K562 (cell line): Measurements from ENCODE around the gene TMEM45A. TPM values are rescaled to one million over a fixed set of nuclear protein-coding genes. Genes with fewer than 3 reads are reported as not detected.

Source experiments
- BRCA1 ChIP-seq, 2 experiments: fragments of 450-650 bp in 1 of 2; sonication (generic) in 1 of 2; formaldehyde crosslinking in 1 of 2; IDR thresholded peaks; 2 replicates each; pipeline versions ENCODE4 v1.5.0 to v1.6.1; 2017 to 2020; ENCODE audit warnings: mild to moderate bottlenecking in 1 of 2, missing genetic modification reagents in 1 of 2
- NFIC ChIP-seq: fragments of 450-650 bp; IDR thresholded peaks from 2 replicates; pipeline ENCODE4 v1.6.1; 2017; ENCODE audit warnings: mild to moderate bottlenecking, inconsistent platforms
- RBM25 ChIP-seq: fragments of 200-400 bp; formaldehyde crosslinking; IDR thresholded peaks from 2 replicates; pipeline ENCODE4 v1.6.1; 2018; ENCODE audit warnings: low read length, low read depth, moderate library complexity; ENCODE audit not compliant: severe bottlenecking
- ZBTB40 ChIP-seq, 2 experiments: fragments of 450-650 bp in 1 of 2; sonication (generic) in 1 of 2; formaldehyde crosslinking in 1 of 2; IDR thresholded peaks; 2 replicates each; pipeline versions ENCODE4 v1.7.1 to v1.9.0; 2016 to 2022; ENCODE audit warnings: inconsistent platforms in 1 of 2, mild to moderate bottlenecking in 1 of 2, missing genetic modification reagents in 1 of 2
- ZNF3 ChIP-seq: fragments of 250-450 bp; sonication (Bioruptor Pico); IDR thresholded peaks from 2 replicates; pipeline ENCODE4 v1.5.0; 2021; ENCODE audit warnings: mild to moderate bottlenecking, moderate library complexity
- ZSCAN29 ChIP-seq: fragments of 450-650 bp; IDR thresholded peaks from 2 replicates; pipeline ENCODE4 v1.6.1; 2017
- polyA plus RNA-seq, 8 experiments: library from polyadenylated mRNA; depleted of rRNA in 4 of 8; stranded (reverse) in 5 of 8; unstranded in 3 of 8; fragments of >200 nt; fragmentation: Nextera tagmentation in 2 of 8; fragmentation: Illumina TruSeq in 1 of 8; extraction: Ambion mirVana in 2 of 8; extraction: Trizol in 1 of 8; gene quantifications; 2 replicates each; pipeline versions ENCODE4 v1.2.1 to v1.2.3, GENCODE V29; 2011 to 2014; ENCODE audit warnings: inconsistent platforms in 1 of 8, missing spikeins in 1 of 8
- total RNA-seq, 7 experiments: library from RNA; depleted of rRNA in 6 of 7; stranded (reverse); fragments of >200 nt in 6 of 7; fragmentation: Illumina TruSeq in 2 of 7; extraction: Trizol in 2 of 7; gene quantifications; 2 replicates each; pipeline versions ENCODE4 v1.2.1 to v1.2.3, GENCODE V29; 2011 to 2021; ENCODE audit warnings: low replicate concordance in 1 of 7

Gene TMEM45A
- total and polyA plus RNA-seq, 9 of the 15 experiments (the other 6 are each of a cell fraction or from before 2014, with no cell fraction given): 0.41 to 4.1 (median 0.95) TPM

GRCh38 chr3:100563652-100564211, 71.3 kb downstream of the TMEM45A start (continued):
- TF ChIP-seq ZBTB40 (IDR thresholded peaks at IDR 0.05) (no peak), ZBTB40 (CRISPR knock-in tag; IDR thresholded peaks at IDR 0.05) (no peak), NFIC (no peak), ZSCAN29 (no peak), BRCA1 (IDR thresholded peaks at IDR 0.05) (no peak), BRCA1 (CRISPR knock-in tag; IDR thresholded peaks at IDR 0.05) (no peak), ZNF3 (CRISPR knock-in tag) (no peak), RBM25 (no peak)
- TF ChIP-seq, all 486 proteins: peak for 0
